VCaP (cell line): ENCODE data around the gene FGD3.

ENCODE experiments used
- H3K27ac ChIP-seq: fragments of 450-650 bp; 2 replicates; pipeline ENCODE4 v1.5.1; 2017
- TF ChIP-seq, protein P1 (sequence below): fragments of 450-650 bp; conservative IDR thresholded peaks from 2 replicates; pipeline ENCODE4 v1.5.1; 2017; ENCODE audit warnings: mild to moderate bottlenecking, moderate library complexity

The FGD3 gene

DNA sequence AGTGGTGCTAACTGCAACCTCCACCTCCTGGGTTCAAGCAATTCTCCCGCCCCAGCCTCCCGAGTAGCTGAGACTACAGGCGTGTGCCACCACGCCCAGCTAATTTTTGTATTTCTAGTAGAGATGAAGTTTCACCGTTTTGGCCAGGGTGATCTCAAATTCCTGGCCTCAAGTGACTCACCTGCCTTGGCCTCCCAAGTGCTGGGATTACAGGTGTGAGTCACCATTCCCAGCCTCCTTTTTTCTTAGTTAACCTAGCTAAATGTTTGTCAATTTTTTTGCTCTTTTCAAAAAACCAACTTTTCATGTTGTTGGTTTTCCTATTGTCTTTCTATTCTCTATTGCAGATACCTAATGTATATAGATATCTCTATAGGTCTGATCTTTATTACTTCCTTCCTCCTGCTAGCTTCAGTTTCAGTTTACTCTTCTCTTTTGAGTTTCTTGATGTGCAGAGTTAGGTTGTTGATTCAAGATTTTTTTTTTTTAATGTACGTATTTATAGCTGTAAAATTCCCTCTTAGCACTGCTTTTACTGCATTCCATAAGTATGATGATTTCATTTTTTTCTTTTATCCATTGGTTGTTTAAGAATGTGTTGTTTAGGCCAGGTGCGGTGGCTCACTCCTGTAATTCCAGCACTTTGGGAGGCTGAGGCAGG is 32.9 kb downstream of the FGD3 start:
- H3K27ac ChIP-seq = no peak overlapping the region
- TF ChIP-seq, protein P1, sequence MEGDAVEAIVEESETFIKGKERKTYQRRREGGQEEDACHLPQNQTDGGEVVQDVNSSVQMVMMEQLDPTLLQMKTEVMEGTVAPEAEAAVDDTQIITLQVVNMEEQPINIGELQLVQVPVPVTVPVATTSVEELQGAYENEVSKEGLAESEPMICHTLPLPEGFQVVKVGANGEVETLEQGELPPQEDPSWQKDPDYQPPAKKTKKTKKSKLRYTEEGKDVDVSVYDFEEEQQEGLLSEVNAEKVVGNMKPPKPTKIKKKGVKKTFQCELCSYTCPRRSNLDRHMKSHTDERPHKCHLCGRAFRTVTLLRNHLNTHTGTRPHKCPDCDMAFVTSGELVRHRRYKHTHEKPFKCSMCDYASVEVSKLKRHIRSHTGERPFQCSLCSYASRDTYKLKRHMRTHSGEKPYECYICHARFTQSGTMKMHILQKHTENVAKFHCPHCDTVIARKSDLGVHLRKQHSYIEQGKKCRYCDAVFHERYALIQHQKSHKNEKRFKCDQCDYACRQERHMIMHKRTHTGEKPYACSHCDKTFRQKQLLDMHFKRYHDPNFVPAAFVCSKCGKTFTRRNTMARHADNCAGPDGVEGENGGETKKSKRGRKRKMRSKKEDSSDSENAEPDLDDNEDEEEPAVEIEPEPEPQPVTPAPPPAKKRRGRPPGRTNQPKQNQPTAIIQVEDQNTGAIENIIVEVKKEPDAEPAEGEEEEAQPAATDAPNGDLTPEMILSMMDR = no peak

DNA sequence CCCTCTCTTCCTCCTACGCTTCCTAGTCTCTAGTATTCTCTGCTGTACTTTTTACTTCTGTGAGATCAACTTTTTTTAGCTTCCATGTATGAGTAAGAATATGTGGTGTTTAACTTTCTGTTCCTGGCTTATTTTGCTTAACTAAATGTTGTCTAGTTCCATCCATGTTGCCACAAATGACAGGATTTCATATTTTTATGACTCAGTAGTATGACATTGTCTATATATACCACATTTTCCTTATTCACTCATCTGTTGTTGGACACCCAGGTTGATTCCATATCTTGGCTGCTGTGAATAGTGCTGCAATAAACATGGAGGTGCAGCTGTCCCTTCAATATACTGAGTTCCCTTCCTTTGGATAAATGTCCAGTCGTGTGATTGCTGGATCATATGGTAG is 34.8 kb downstream of the FGD3 start:
- no peak overlapping the region for H3K27ac ChIP-seq
- TF ChIP-seq, protein P1 = no peak

DNA sequence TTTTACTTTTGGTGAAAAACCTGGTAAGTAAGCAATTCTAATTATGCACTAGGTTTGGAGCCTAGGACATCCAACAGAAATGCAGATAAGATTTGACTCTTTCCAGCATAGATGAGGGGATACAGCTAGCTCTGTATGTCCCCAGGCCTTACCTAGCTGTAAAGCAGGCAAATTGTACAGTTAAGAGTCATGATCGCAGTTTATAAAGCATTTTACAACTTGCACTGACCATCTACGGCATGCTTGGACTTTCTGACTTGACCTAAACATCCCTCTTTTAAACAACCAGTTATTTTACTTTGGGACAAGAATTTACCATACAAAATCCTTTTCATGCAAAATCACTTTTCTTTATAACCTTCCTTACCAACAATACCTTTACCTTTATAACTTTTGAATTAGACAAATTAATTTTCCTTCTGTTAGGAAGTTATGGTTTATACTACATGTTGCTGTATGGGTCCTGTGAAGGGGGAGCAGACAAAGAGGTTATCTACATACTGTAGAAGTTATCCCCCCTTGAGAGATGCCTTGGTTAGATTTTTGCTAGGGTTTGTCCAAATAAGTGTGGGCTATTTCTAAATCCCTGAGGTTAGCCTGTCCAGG is 36.8 kb downstream of the FGD3 start:
- TF ChIP-seq, protein P1 = no peak
- H3K27ac ChIP-seq = no peak overlapping the region

DNA sequence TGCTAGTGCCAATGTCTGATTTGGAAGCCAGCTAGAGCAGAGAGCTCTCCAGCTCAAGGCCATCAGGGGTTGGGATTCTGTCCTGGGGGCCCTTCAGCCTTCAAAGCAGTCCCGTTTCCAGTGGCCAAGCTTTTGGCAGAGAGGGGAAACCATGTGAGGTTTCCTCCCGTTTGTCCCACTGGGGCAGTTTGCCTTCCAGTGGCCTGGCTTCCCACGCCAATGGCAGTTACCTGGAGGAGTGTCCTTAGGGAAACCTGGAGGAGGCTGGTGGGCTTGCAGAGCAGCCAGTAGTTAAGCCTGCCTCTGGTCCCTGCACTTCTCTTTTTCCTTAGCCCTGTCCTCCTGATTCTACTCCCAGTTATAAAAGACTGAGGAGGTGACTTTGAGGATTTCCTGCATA is 37.7 kb downstream of the FGD3 start:
- H3K27ac ChIP-seq = no peak overlapping the region
- TF ChIP-seq, protein P1 = no peak

DNA sequence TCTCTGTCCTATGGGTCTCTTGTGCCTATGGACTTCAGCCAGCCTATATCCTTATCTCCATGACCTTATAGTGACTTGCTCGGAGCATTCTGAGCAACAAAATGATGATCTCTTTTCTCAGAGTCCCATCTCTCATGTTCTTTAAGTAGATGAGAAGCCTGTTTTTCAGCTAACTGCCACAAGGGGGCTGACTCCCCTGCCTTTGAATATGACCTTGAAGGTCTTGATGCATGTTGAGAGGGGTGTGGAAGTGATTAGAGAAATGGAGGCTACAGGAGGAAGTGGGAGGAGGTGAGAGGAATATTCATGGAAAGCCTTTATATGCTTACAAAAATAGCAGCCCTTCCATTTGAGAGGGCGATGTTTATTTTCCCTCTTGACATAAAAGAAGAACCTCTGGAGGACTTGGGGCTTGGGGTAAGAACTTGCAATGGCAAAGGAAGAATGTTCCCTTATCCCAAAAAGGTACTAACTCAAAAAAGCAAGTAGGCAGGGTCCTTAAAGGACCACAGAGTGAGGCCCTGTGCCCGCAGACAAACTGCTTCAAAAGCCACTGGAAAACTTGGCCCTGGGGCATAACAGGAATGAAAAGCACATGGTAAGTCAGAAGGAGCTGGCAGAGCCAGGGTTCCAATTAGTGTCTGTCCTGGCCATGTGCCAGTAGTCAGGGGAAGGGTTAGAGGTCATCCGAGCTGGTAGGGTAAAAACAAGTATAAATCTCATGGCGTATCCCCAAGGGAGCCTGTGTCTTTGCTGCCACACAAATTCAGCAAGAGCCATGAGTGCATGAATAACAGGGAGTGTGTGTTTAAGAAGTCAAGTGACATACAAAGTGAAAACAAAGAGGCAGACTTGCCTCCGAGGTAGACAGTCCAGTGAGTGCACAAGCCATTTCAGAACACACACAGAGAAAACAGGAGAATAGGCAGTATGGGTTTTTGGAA is 39.1 kb downstream of the FGD3 start:
- H3K27ac ChIP-seq = no peak overlapping the region
- TF ChIP-seq, protein P1 = peak; percentile 13; the same call in 1 of the 2 replicates

DNA sequence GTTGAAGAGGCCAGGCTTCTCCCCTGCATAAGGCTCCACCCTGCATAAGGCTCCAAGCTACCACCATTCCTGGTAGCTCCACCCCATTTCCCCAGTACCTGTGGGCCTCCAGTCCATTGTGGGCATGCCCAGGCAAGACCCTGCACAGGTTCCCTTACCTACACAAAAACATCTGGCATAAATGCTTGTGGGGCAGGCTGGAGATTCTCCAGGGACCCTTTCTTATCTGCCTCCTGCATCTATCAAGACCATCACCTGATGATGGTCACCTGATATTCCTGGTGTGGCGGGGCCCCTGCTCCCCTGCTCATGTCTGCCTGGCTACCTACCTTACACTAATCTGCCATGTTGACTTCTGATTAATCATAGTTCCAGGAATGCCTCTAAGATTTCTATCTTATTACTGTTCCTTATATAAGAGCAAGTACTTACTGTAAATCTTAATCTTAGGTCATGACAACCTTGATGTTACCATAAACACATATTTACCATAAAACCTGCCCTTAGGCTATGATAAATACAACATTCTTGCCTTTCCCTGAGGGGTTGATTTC is 41.0 kb downstream of the FGD3 start:
- TF ChIP-seq, protein P1 = no peak
- no peak overlapping the region for H3K27ac ChIP-seq

DNA sequence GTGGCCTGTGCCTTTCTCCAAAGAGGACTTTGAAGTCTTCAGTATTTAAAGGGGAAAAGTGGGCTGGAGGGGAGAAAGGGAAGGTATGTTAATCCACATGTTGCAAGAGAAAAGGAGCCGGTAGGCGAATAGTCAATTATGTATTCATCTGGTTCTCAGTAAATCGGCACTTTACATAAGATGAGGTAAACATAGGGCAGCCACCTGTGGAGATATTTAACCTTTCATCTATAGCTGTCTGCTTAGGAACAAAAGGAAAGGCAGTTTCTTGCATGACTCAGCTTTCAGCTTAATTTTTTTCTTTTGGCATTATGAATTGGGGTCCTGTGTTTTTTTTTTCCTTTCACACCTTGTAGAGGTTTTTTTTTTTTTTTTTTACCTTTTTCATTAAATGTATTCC is 42.2 kb downstream of the FGD3 start:
- TF ChIP-seq, protein P1 = no peak
- H3K27ac ChIP-seq = no peak overlapping the region
